T-helper 1 cell treated with Interleukin-12 subunit alpha and Interleukin-12 subunit beta and Interleukin-4 antibody, amounts not matched to agents 30 ng/mL and 1 ng/mL, for 36 hours (primary cell): ENCODE measurements around the gene GCN1. TPM values are rescaled to one million over a fixed set of nuclear protein-coding genes. Genes with fewer than 3 reads are reported as not detected.

ENCODE experiments used
- total RNA-seq: library from RNA; stranded (reverse); gene quantifications from 2 replicates; pipeline ENCODE4 v1.2.3, GENCODE V29; 2022

GCN1 gene
- total RNA-seq, 1 donor from 2014 or later, result 140 TPM

Other genes with a start within 250 kb of the GCN1 start
- 99.4 and 106 TPM in 2 replicates for gene BICDL1, start 205.5 kb downstream of the GCN1 start, total RNA-seq
- gene RAB35, start 78.0 kb downstream of the GCN1 start, total RNA-seq, result 96.6 and 102 TPM in 2 replicates
- gene RPLP0, start 6.4 kb upstream of the GCN1 start, total RNA-seq, result 1,912 and 1,920 TPM in 2 replicates
- 197 TPM in 2 replicates for gene PXN, start 71.0 kb upstream of the GCN1 start, total RNA-seq
- gene RNU4-2, start 97.2 kb upstream of the GCN1 start, total RNA-seq, result 6,804 and 7,048 TPM in 2 replicates
- gene RNU4-1, start 98.5 kb upstream of the GCN1 start, total RNA-seq, result 2,820 and 2,977 TPM in 2 replicates
- 1.6 and 3.0 TPM in 2 replicates for gene SIRT4, start 107.6 kb upstream of the GCN1 start, total RNA-seq
- gene PLA2G1B, start 133.1 kb upstream of the GCN1 start, total RNA-seq, result not detected in 2 replicates
- not detected in 2 replicates for gene MSI1, start 174.4 kb upstream of the GCN1 start, total RNA-seq
- 266 and 280 TPM in 2 replicates for gene COX6A1, start 243.4 kb upstream of the GCN1 start, total RNA-seq